Parathyroid adenoma (tissue), 2 donors: ENCODE measurements around the gene BIK.

Source experiments
- H2AFZ ChIP-seq: fragments of 300-600 bp; sonication (generic); one replicate; pipeline ENCODE4 v1.7.0; 2017; ENCODE audit warnings: antibody characterized with exemption, mild to moderate bottlenecking
- H3K27ac ChIP-seq: fragments of 300-600 bp; sonication (generic); one replicate; pipeline ENCODE4 v1.7.0; 2017
- H3K27me3 ChIP-seq: fragments of 300-600 bp; sonication (generic); one replicate; pipeline ENCODE4 v1.7.0; 2017; ENCODE audit warnings: low read length; ENCODE audit not compliant: control insufficient read depth, insufficient read depth
- H3K36me3 ChIP-seq: fragments of 300-600 bp; sonication (generic); one replicate; pipeline ENCODE4 v1.7.0; 2017; ENCODE audit warnings: low read length; ENCODE audit not compliant: control insufficient read depth, insufficient read depth
- H3K4me1 ChIP-seq: fragments of 300-600 bp; sonication (generic); one replicate; pipeline ENCODE4 v1.7.0; 2017; ENCODE audit warnings: control low read depth
- H3K4me2 ChIP-seq: fragments of 300-600 bp; sonication (generic); one replicate; pipeline ENCODE4 v1.7.0; 2017; ENCODE audit warnings: low read length
- H3K4me3 ChIP-seq: fragments of 300-600 bp; sonication (generic); one replicate; pipeline ENCODE4 v1.7.0; 2017; ENCODE audit warnings: low read depth, low read length
- H3K79me2 ChIP-seq: fragments of 300-600 bp; sonication (generic); one replicate; pipeline ENCODE4 v1.7.0; 2017; ENCODE audit warnings: control low read depth
- H3K9ac ChIP-seq: fragments of 300-600 bp; sonication (generic); one replicate; pipeline ENCODE4 v1.7.0; 2017; ENCODE audit warnings: mild to moderate bottlenecking
- H3K9me3 ChIP-seq: fragments of 300-600 bp; sonication (generic); one replicate; pipeline ENCODE4 v1.7.0; 2017; ENCODE audit warnings: low read length; ENCODE audit not compliant: control insufficient read depth
- TF ChIP-seq, protein P1 (sequence below): fragments of 300-600 bp; sonication (generic); IDR thresholded peaks from one replicate; pipeline ENCODE4 v1.7.0; 2017; ENCODE audit warnings: antibody characterized with exemption, mild to moderate bottlenecking
- donor health status: primary hyperparathyroidism.

BIK gene

DNA sequence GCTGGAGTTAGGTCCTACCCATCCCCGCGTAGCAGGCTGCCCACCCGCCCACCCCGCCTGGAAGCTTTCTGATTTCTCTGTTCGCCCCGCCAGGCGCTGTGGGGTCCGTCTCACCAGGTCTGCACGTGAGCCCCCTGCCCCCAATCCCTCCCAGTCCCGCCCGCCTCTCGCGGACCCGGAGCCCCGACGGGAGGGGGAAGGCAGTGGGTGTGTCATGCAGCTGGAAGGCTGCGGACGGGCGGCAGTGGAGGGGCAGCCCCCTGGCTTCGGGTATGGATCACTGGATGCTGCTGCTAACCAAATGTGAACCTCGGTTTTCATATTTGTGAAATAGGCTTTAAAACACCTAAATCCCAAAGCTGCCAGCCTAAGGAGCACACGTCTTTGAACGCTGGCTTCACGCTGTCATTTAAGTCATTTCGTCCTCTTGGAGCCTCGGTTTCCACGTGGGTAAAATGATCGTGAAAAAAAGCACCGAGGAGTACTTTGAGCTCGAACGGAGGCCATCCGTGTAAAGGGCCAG is 568 bp upstream of the BIK start:
- no peaks in the 10 kb centered on the region for H3K36me3 ChIP-seq
- H3K4me2 ChIP-seq: peak overlapping the region; percentile 89
- no peak overlapping the region for H3K9ac ChIP-seq
- TF ChIP-seq, protein P1, sequence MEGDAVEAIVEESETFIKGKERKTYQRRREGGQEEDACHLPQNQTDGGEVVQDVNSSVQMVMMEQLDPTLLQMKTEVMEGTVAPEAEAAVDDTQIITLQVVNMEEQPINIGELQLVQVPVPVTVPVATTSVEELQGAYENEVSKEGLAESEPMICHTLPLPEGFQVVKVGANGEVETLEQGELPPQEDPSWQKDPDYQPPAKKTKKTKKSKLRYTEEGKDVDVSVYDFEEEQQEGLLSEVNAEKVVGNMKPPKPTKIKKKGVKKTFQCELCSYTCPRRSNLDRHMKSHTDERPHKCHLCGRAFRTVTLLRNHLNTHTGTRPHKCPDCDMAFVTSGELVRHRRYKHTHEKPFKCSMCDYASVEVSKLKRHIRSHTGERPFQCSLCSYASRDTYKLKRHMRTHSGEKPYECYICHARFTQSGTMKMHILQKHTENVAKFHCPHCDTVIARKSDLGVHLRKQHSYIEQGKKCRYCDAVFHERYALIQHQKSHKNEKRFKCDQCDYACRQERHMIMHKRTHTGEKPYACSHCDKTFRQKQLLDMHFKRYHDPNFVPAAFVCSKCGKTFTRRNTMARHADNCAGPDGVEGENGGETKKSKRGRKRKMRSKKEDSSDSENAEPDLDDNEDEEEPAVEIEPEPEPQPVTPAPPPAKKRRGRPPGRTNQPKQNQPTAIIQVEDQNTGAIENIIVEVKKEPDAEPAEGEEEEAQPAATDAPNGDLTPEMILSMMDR: no peak
- no peaks in the 10 kb centered on the region for H3K79me2 ChIP-seq
- no peaks in the 10 kb centered on the region for H3K27me3 ChIP-seq
- peak overlapping the region; percentile 47 for H3K4me3 ChIP-seq
- peak overlapping the region; percentile 62 for H2AFZ ChIP-seq
- H3K9me3 ChIP-seq: no peaks in the 10 kb centered on the region
- no peak overlapping the region for H3K27ac ChIP-seq
- no peaks in the 10 kb centered on the region for H3K4me1 ChIP-seq

GRCh38 chr22:43110927-43111623 is 525 bp downstream of the BIK start:
- Histone ChIP-seq H3K9me3 (no peaks in the 10 kb centered on the region), H3K27me3 (no peaks in the 10 kb centered on the region), H3K79me2 (no peaks in the 10 kb centered on the region), H3K4me2 (peak overlapping the region; percentile 89), H3K4me3 (peak overlapping the region; percentile 77), H2AFZ (peak overlapping the region; percentile 83), H3K4me1 (no peaks in the 10 kb centered on the region), H3K27ac (no peak overlapping the region), H3K9ac (no peak overlapping the region), H3K36me3 (no peaks in the 10 kb centered on the region)
- TF ChIP-seq, protein P1: no peak

- no peak overlapping the region for H2AFZ ChIP-seq
- H3K9ac ChIP-seq: no peak overlapping the region
- TF ChIP-seq, protein P1: no peak
- H3K79me2 ChIP-seq: no peaks in the 10 kb centered on the region
- no peaks in the 10 kb centered on the region for H3K9me3 ChIP-seq
- no peak overlapping the region for H3K27ac ChIP-seq
- no peaks in the 10 kb centered on the region for H3K27me3 ChIP-seq
- H3K36me3 ChIP-seq: no peaks in the 10 kb centered on the region
- H3K4me2 ChIP-seq: no peak overlapping the region
- H3K4me1 ChIP-seq: no peaks in the 10 kb centered on the region
- no peak overlapping the region for H3K4me3 ChIP-seq
Observed at GRCh38 chr22:43113526-43114251, 3.1 kb downstream of the BIK start.

- no peaks in the 10 kb centered on the region for H3K27me3 ChIP-seq
- no peaks in the 10 kb centered on the region for H3K36me3 ChIP-seq
- no peaks in the 10 kb centered on the region for H3K9me3 ChIP-seq
- H3K4me2 ChIP-seq: no peak overlapping the region
- H3K79me2 ChIP-seq: no peaks in the 10 kb centered on the region
- no peak overlapping the region for H3K9ac ChIP-seq
- no peak overlapping the region for H3K27ac ChIP-seq
- H2AFZ ChIP-seq: no peak overlapping the region
- H3K4me3 ChIP-seq: no peak overlapping the region
- H3K4me1 ChIP-seq: no peaks in the 10 kb centered on the region
- TF ChIP-seq, protein P1: no peak
Observed at GRCh38 chr22:43114958-43115357, 4.4 kb downstream of the BIK start.
